ENCODE measurements around the gene AP1M2.
"Not testable (repeated sequence)": the region's sequence is repeated elsewhere in the genome, so short reads cannot be mapped to it uniquely, and the experiment has no call there.

Gene AP1M2

GRCh38 chr19:10565028-10565566, 22.0 kb downstream of the AP1M2 start:
- no peak for DNase-seq (ENCODE audit: low read depth in 2 of 2)

DNA sequence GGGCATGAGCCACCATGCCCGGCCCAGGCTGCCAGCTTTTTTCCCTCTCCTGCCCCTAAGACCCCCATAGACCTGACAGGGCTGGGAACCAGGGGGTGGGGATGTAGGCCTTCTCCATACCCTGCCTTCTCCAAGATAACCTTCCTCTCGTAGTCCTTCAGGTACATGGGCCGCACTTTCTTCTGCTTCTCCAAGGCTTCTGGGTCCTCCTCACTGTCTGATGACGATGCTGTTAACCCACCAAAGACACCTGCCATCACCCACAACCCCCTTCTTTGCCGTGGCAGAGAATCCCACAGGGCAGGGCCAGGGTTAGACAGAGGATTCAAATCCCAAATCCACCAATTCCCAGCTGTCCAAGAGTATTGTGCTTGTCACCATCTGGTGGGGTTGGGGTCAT, 24.5 kb downstream of the AP1M2 start:
- no peak for DNase-seq (ENCODE audit: low read depth in 2 of 2)

GRCh38 chr19:10560154-10560553, 27.0 kb downstream of the AP1M2 start:
- no peak for DNase-seq (ENCODE audit: low read depth in 2 of 2)

GRCh38 chr19:10557603-10558197, 29.4 kb downstream of the AP1M2 start:
- no peak for DNase-seq (ENCODE audit: low read depth in 2 of 2)

DNA sequence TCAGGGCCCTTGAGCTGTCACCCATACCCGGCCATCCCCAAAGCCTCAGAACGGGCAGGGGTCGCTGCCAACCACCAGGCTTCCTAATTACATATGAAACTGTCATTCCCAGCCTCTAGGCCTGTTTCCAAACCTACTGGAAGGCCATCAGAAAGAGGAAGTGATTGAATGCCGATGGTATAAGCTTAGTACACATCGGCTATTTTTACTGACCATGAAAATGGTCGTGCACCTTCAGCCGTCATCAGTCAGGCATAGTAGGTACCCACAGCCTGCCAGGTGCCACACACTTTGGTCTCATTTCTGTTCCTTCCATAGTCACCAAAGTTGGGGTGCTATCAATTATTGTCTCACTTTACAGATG, 31.5 kb downstream of the AP1M2 start:
- DNase-seq (ENCODE audit: low read depth in 2 of 2), result no peak

- no peak for DNase-seq (ENCODE audit: low read depth in 2 of 2)
These were observed 32.1 kb downstream of the AP1M2 start for GRCh38 chr19:10554760-10555609.

- no peak for DNase-seq (ENCODE audit: low read depth in 2 of 2)
These were observed 33.1 kb downstream of the AP1M2 start for GRCh38 chr19:10553943-10554381.

DNA sequence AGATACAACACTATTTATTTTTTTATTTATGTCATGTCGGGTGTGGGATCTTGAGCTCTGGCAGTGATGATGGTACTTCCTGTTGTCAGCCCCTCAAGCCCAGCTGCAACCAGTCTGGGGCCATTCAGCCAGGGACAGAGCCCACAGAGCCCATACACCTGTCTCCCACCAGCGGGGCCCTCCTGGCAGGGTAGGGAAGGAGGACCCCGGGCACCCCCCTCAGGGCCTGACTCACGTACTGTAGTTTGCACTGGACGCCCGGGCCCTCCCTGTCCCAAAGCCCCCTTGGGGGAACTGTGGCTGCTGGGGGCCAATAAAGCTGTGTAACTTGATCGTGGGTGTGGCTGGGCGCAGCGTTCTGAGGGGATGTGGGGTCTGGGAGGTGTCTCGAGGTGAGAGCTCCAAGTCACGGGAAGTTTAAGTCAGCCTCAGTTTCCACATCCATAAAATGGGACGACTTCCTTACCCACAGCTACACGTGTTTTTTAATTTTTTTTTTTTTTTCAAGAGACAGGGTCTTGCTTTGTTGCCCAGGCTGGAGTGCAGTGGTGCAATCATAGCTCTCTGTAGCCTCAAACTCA, 33.9 kb downstream of the AP1M2 start:
- no peak for DNase-seq (ENCODE audit: low read depth in 2 of 2)

DNA sequence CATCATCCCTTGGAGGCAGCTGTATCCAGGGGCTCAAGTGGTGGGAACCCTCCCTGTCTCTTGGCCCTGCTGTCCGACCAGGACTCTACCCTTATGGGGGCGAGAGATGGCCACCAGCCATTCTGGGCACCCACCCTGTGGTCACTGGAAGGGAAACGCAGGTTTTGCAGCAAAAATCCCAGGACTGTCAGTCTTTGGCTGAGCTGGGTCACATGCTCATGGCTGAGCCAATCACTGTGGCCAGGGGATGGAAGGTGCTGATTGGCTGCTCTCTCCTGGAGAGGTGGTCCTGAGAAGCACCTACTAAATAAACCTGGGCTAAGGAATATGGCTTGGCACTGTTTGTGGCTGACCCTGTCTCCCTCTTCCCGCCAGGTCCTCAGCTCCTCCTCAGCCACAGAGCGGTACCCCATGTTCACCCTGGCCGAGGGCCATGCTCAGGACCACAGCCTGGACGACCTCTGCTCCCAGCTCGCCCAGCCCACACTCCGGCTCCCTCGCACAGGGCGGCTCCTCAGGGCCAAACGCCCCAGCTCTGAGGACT, 34.5 kb downstream of the AP1M2 start:
- no peak for DNase-seq (ENCODE audit: low read depth in 2 of 2)

GRCh38 chr19:10551698-10552301, 35.3 kb downstream of the AP1M2 start:
- no peak for DNase-seq (ENCODE audit: low read depth in 2 of 2)

- DNase-seq (ENCODE audit: low read depth in 2 of 2), result not testable (repeated sequence)
These were observed 36.1 kb downstream of the AP1M2 start for GRCh38 chr19:10551006-10551405.

GRCh38 chr19:10550336-10550735, 36.8 kb downstream of the AP1M2 start:
- no peak for DNase-seq (ENCODE audit: low read depth in 2 of 2)

DNA sequence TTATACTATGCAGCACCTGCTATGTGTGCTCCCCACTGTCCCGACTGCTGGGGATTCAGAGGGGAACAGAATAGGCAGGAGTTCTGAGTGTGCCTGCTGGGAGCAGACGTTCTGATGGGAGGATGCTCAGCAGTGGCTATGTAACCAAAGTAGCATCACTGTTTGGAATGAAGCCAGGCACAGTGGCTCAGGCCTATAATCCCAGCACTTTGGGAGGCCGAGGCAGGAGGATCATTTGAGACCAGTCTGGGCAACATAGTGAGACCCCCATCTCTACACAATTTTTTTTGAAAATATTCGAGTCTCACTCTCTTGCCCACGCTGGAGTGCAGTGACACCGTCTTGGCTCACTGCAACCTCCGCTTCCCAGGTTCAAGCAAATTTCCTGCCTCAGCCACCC, 37.4 kb downstream of the AP1M2 start:
- DNase-seq (ENCODE audit: low read depth in 2 of 2), result no peak

DNA sequence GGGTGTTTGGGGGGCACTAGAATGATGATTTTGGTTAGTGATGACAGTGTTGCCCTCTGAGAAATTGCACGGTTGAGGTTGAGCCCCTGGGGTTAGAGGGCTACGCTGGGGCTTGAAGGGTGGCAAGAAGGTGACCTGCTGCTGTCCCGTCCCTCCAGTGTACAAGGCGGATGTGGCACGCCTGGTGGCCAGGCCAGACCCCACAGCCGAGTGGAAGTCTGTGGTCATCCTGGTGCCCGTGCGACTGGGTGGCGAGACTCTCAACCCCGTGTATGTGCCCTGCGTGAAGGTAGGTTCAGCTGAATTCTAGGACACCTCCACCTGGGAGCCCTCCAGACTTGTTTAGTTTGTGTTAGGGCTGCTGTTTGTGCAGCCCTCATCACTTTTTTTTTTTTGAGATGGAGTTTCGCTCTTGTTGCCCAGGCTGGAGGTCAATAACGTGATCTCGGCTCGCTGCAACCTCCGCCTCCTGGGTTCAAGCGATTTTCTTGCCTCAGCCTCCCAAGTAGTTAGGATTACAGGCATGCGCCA, 38.3 kb downstream of the AP1M2 start:
- no peak for DNase-seq (ENCODE audit: low read depth in 2 of 2)

GRCh38 chr19:10546817-10547216, 40.3 kb downstream of the AP1M2 start:
- no peak for DNase-seq (ENCODE audit: low read depth in 2 of 2)

- no peak for DNase-seq (ENCODE audit: low read depth in 2 of 2)
These were observed 42.3 kb downstream of the AP1M2 start for GRCh38 chr19:10544753-10545251.

DNA sequence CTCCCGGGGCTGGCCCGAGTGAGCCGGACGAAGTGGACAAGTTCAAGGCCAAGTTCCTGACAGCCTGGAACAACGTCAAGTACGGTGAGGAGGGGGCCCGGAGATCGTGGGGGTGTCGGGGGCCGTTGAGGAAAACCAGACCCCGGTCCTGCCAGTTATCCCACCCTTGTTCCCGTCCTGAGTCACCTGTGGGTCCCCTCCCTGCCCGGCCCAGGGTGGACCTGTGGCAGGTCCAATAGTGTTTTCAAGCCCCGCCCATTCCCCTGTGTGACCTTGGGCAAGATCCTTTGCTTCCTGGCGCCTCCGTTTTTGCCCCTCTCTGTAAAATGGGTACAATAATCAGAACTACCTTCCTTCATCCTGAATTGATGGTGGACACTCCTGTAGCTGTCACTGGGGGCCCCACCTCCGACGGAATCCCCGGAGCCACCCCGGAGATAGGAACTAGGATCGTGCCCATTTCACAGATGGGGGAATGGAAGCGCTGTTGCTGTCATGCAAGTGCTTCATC, 42.8 kb downstream of the AP1M2 start:
- no peak for DNase-seq (ENCODE audit: low read depth in 2 of 2)

DNA sequence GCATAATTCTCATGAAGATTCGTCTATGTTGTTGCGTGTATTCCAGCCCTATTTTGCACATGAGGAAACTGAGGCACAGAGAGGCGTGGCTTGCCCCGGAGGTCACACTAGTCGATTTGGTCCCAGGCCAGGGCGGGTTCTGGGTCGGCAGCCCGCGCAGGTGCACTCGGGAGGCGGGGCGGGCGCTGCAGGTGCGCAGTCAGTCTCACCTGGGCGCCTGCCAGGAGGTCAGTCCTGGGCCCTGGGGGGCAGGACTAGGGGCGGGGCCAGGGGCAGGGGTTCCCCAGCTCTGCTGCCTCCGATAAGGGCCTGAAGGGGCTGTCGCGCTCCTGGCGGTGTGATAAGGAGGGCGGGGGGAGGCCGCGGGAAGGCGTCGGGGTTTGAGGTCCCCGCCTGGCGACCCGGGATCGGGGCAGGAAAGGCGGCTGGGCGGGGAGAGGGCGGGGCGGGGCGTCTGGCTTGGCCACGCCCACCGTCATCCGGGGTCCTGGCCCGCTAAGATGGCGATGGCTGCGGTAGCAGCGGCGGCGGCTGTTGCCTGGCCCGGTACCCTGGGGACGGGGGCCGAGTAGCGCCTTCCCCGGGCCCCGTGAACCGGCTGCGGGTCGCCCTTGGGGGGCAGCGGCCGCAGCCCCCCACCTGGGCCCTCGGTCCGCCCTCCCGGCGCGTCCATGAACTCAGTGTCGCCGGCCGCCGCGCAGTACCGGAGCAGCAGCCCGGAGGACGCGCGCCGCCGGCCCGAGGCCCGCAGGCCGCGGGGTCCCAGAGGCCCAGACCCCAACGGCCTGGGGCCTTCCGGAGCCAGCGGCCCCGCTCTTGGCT, 43.5 kb downstream of the AP1M2 start, which contains the start of gene ATG4D:
Gene ATG4D, plus strand, starts transcription at position 485 of the 822 bp plus-strand sequence. Its CDS starts 187 bp downstream, at position 672.
- peak in 1 of 2 experiments; percentile 30 for DNase-seq (ENCODE audit: low read depth in 2 of 2)

- no peak for DNase-seq (ENCODE audit: low read depth in 2 of 2)
These were observed 44.1 kb downstream of the AP1M2 start for GRCh38 chr19:10543059-10543419.

DNA sequence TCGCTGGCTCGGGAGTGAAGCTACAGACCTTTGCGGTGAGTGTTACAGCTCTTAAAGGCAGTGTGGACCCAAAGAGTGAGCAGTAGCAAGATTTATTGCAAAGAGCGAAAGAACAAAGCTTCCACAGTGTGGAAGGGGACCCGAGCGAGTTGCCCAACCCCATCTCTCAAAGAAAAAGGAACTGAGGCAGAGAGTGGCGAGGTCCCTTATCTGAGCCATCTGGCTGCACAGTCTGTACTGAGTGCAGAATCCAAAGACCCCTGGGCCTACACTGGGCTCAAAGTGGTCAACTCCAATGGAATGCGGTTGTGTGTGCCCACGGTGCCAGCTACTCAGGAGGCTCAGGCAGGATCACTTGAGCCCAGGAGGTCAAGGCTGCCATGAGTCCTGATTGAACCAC, 48.1 kb downstream of the AP1M2 start:
- DNase-seq (ENCODE audit: low read depth in 2 of 2), result not testable (repeated sequence)
